Stimulated activated CD8-positive, alpha-beta memory T cell treated with anti-CD3 and anti-CD28 coated beads, Interleukin-12 subunit alpha, Interleukin-12 subunit beta, amount 100 ng/mL, for 24 hours (primary cell): ENCODE data around the gene ABCA9.
"Not testable (repeated sequence)": the region's sequence is repeated elsewhere in the genome, so short reads cannot be mapped to it uniquely, and the experiment has no call there.

Experiments used
- DNase-seq: peaks from one replicate; pipeline ENCODE4 v3.0.0-alpha.2; 2020; ENCODE audit errors: extremely low read depth

ABCA9 gene

DNA sequence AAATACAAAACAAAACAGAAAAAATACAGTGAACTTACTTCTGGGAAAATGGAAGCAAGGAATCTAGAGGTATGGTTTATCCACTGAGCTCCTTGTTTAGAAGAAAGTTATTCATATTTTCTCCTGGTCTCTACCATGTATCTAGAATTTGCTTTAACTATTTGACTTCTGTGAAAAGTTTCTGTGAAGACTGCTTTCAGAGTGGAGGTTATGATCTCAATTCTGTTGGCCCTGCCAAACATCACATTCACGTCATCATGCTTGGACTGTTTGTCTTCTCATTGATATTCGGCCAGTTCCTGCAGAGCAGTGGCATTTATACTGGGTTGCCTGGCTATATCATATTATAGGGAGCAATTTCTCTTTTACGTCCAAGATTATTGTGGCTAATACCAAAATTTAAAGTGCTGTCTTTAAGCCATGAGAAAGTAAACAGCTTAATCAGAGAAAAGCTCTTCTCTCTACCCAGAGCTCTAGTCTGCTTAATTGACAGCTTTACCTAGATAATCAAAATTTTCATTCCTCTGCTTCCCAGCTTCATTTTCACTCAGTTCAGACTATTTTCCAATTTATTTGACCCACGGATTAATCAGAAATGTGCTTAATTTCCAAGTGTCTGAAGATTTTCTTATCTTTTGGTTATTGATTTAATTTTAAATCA lies 105.4 kb downstream of the ABCA9 start, which contains the start of gene ABCA8:
TSS of gene ABCA8 (minus strand) at position 212 of the 661 bp plus-strand sequence. CDS start 13,358 bp downstream, outside the sequence.
- DNase-seq = no peak

DNA sequence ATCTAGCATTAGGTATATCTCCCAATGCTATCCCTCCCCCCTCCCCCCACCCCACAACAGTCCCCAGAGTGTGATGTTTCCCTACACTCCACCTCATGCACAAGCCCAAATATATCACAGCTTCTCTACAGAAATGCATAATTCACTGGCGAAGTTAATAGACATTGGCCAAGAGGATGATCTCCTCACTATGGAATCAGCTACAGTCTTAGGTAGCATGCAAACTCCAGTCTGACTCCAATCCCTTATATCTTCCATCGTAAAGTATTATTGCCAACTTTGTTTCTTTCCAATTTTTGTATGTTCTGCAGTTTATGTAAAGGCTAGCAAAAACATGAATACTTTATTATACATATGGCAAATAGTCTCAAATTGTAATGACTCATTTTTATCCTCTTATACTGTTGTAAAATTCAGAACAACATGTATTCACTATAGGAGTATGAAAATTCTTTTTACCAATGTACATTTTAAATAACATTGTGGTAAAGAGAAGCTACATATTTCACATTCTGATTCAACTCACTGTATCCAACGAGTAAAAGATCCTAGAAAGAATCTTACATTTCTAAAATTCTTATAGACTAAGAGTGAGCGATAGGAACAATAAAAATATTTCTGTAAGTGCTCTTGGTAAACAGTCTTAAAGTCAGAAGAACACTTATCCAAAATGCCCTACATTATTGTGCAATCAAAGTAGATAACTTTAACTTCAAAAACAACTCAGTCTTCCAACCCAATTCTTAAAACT lies 106.4 kb downstream of the ABCA9 start:
- DNase-seq = no peak

DNA sequence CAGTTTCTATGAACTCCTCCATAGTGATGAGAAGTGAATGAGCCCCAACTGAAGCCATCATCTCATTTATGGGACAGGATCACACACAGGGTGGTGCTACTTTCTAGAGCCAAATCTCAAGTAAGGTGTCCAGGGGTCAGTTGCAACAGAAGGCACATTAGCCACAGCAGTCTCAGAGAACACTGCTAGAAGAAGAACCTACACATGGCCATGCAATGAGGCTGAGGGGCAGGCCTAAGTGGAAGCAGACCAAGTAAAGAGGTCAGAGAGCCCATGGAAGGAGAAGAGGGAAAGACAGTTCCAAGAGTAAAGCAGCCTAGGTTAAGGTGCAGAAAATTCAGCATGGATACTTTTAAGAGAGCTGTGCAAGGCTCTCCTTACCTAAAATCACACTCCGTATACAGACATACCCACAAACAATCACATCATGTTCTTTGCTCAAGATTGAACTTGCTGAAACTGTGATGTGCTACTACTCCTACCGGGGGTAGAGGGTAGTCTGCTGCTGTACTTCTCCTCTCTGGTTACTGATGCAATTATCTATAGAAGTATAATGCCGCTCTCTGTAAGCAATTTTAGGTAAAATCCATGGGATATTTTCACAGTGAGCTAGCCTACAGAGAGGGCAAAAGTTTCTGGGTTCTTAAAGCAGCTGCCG lies 107.3 kb downstream of the ABCA9 start:
- DNase-seq = no peak

DNA sequence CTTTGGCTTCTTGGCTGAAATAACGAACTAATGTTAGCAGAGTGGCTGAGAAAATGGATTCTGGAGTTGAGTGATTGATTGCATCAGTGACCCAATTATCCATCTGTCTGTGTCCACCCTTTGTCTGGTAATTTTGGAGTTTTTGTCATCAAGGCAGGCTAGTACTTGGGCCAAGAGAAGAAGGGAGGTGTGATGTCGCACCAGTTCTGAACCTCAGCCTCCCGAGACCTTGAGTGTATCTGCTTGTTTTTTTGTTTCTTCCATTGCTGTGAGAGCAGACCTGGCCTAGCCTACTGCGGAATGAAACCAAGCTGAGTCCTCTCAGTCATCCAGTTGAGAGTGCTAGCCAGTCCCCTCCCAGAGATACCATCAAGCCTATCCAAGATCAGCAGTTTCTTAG lies 110.0 kb downstream of the ABCA9 start:
- no peak for DNase-seq

DNA sequence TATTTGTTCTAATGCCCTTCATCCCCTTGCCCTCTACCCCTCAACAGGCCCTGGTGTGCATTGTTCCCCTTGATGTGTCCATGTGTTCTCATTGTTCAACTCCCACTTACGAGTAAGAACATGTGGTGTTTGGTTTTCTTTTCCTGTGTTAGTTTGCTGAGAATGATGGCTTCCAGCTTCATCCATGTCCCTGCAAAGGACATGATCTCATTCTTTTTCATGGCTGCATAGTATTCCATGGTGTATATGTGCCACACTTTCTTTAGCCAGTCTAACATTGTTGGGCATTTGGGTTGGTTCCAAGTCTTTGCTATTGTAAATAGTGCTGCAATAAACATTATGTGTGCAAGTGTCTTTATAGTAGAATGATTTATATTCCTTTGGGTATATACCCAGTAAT lies 112.9 kb downstream of the ABCA9 start:
- DNase-seq = not testable (repeated sequence)

DNA sequence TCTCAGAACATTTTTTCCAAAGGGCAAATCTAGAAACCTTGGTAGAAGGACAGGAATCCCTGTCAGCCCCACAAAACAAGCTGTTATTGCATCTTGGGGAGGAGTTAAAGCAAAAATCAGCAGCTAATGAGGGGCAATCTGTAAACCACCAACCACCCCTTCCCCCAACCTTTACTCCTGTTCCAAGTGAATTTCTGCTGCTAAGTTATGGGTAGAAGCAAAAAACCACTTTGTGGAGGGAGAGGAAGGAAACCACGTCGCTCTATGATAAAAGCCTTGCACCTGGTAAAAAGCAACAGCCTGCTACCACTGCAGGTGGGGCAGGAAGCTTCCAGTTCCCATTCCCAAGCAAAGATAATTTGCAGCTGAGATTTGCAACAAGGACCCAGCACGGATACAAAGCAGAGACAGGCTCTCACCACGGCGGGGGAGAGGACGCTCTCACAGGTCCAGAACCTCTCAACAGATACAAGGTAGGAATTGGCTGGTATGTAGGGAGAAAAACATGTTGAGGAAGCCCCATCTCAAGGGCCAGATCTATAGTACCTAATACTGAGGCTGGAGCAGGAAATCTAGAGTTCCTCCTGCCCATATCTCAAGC lies 116.2 kb downstream of the ABCA9 start:
- DNase-seq = no peak

DNA sequence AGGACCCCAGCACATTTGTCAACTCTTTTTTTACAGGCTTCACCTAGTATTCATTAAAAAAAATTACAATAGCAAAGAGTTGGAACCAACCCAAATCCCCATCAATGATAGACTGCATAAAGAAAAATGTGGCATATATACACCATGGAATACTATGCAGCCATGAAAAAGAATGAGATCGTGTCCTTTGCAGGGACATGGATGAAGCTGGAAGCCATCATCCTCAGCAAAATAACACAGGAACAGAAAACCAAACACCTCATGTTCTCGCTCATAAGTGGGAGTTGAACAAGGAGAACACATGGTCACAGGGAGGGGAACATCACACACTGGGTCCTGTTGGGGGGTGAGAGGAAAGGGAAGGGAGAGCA lies 116.9 kb downstream of the ABCA9 start:
- DNase-seq = not testable (repeated sequence)

DNA sequence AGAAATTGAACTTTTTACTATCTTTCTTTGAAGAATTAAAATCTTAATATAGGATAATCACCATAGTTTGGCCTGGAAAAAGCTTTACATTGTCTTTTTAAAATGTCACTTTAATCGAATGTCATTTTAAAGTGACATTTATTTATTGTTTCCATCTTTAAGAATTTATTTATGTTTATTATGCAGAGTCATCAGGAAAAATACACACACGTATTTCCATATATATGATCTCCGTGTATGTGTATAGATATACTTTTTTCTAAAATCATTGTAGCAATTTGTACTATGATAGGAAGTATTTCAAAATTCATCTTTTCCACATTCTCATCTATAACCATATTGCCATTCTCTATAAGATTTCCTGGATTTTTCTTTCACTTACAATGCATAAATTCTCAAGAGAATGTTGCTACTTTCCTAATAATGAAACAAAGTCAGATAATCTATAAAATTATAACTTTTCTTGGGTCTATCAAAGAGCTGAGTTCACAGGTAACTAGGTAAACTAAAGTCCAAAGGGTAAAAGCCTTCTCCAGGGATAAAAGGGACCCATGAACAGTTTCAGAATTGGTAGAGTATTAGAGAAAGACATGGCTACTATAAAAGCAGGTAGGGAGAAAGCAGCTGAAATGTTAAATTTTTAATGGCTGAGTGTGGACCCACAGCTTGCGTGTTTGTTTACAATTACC lies 117.5 kb downstream of the ABCA9 start:
- DNase-seq = no peak

DNA sequence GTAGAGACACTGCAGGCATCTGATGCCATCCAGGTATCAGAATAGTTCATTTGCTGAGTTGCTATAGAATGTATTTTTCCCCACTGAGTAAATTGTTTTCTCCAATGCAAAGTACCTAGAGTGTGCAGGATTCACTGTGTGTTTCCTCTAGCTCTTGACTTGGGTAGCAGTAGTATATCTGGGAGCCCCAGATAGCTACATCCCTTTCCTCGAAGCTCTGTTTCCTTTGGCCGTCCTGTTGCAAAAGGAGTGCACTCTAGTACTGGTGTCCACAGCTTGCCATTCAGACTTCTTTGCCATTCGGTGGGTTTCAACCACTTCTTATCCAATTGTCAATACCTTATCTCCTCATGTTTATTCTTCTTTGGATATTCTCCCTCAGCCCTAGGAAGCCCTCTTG lies 118.3 kb downstream of the ABCA9 start:
- no peak for DNase-seq

DNA sequence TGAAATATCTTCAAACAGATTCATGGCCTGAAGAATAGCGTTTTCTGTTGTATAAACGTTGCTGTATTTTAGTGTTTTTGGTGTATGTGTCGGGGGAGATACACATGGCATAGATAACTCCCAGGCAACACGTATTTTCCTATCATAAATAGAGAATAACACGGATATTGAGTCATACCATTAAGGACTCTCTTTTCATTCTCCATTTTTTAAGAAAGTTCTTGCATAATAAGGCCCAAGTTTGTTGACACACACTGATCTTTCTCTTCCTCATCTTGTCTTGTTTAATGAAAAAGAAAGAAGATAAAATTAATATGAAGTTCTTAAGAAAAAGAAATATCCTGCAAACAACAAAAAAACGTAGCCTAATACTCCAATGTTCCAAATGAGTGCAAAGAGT lies 119.0 kb downstream of the ABCA9 start:
- no peak for DNase-seq

DNA sequence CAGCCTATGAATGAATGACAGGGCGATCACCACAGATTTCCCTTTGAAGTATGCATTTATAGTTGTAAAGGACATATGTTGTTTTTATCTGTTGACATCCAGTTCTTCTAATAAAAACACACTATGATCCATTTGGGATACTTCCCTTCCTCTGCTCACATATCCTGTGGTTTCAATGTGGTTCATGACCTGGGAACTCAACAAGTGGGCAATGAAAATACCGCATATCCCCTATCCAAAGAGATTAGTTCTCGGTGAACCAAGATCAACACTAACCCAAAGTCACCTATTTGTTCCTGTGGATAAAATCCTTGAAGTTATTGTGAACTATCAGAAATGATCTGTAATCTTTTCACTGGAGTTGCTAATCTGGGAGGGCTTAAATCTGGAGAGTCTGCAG lies 121.5 kb downstream of the ABCA9 start:
- DNase-seq = no peak

DNA sequence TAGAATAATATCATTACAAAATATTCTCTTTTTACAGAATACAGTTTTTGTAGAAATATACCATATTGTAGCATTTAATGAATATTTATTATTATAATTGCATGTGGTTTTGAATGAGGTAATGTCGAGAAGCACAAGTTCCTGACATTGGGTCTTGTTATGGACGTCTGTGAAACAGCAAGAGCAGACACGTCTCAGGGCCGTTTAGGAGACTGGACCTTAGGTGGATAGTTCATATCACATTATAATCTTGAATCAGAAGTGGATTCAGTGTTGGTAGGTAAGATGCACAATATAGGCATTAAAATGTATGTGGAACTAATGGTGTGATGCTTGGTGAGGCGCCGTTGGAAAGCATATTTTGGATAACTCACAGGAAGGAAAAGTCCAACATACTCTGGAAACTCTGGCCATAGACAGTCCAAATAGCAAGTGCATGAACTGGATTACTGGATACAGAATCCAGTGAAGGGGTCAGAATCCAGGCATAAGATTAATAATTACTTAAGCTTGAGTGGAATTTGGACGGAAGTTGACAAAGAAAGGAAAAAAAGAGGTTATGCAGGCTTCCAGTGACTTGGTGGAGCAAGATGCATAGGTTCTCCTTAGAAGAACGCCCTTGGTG lies 122.7 kb downstream of the ABCA9 start:
- DNase-seq = no peak

DNA sequence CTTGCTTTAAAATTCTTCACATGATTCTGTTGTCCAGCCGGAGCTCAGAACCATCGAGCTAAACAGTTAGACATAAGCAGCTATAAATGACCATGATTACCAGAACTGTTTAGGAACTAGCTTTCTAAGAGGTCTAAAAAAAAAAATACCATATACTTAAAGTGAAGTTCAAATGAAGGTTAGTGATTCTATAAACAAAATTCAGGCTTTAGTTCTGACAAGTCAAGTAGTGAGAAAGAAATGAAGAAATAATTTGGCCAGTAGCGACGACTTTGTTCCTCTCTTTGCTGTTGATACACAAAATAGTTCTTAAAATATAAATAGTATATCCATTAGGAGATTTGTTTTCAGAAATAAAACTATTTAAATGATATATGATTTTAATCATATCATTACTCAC lies 133.2 kb downstream of the ABCA9 start:
- DNase-seq = no peak

DNA sequence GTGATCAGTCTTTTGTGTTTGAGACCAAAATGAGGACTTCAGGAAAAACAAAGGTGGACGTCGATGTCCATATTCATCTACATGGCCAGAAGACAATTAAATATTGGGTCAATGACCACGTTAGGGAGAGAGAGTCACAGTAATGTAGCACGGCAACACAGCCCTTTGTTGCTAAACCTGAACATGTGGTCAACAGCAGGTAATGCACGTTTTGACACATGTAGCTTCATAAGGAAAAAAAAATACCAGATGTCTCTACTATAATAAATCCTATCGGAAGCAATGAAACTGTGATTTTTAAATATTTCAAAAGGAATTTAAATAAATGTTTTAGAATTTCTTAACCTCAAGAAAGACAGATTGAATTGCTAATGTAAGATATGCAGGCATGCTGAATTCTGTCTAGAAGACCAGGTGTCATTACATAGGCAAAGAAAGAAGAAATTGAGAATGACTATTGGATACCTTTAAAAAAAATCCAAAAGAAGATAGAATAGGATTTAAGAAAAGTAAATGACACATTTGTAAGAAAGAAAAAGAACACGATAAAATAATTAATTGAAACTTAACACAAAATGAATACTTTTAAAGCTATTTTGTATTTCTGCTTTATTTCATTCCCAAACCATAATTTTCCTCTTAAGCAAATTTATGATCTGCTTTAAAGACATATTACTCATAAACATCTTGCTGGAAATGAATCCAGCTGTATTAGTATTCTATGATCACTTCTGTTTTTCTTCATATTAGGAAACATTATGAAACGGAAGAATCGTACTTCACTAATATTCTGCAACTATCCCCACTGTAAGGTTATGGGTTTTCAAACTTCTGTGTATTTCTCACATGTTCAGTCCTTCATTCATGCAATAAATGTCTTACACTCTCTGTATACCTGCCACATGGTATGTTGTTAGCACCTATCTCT lies 135.7 kb downstream of the ABCA9 start:
- DNase-seq = no peak
